A673 (cell line): Measurements from ENCODE around the gene DPY19L3. TPM values are rescaled to one million over a fixed set of nuclear protein-coding genes. Genes with fewer than 3 reads are reported as not detected.

Source experiments
- BruUV-seq: library from RNA; stranded (reverse); fragments of 400-500 nt; replicated peaks from 2 replicates; lab custom pipeline; 2021; lab: Mats Ljungman, UMichigan
- CTCF ChIA-PET: fragments of 300-600 bp; sonication (Branson Sonifier 250); formaldehyde crosslinking; loops from one replicate; lab custom pipeline; 2022; ENCODE audit warnings: antibody characterized with exemption; lab: Charles Lee
- POLR2A ChIA-PET: fragments of 300-600 bp; sonication (Branson Sonifier 250); formaldehyde crosslinking; loops from one replicate; lab custom pipeline; 2022; ENCODE audit warnings: antibody characterized with exemption; ENCODE audit not compliant: low non-redundant PET; lab: Charles Lee
- DNase-seq: peaks from one replicate; pipeline ENCODE4 v3.0.0-alpha.2; 2015; ENCODE audit warnings: low spot score
- H3K27ac ChIP-seq: fragments of 200-600 bp; sonication (generic); 2 replicates; pipeline ENCODE4 v1.5.1; 2016; ENCODE audit warnings: mixed run types, low read depth, mild to moderate bottlenecking, mixed read lengths, antibody characterized with exemption, low read length; ENCODE audit not compliant: poor library complexity, severe bottlenecking
- H3K27me3 ChIP-seq: fragments of 200-600 bp; sonication (generic); replicated peaks from 2 replicates; pipeline ENCODE4 v1.6.1; 2017; ENCODE audit warnings: mixed run types, low read depth, mild to moderate bottlenecking, mixed read lengths, antibody characterized with exemption, low read length; ENCODE audit not compliant: insufficient read depth, poor library complexity
- H3K36me3 ChIP-seq: fragments of 200-600 bp; sonication (generic); 2 replicates; pipeline ENCODE4 v1.6.1; 2016; ENCODE audit warnings: mixed run types, mild to moderate bottlenecking, mixed read lengths, antibody characterized with exemption, low read length; ENCODE audit not compliant: insufficient read depth, poor library complexity, severe bottlenecking
- H3K4me1 ChIP-seq: fragments of 200-600 bp; sonication (generic); 2 replicates; pipeline ENCODE4 v1.6.1; 2017; ENCODE audit warnings: mixed run types, mild to moderate bottlenecking, mixed read lengths, antibody characterized with exemption, low read length; ENCODE audit not compliant: insufficient read depth, poor library complexity, severe bottlenecking
- H3K4me3 ChIP-seq: fragments of 200-600 bp; sonication (generic); 2 replicates; pipeline ENCODE4 v1.5.1; 2016; ENCODE audit warnings: low read depth, mixed run types, mild to moderate bottlenecking, mixed read lengths, low read length; ENCODE audit not compliant: poor library complexity, severe bottlenecking
- H3K9me3 ChIP-seq: fragments of 200-600 bp; sonication (generic); 2 replicates; pipeline ENCODE4 v1.6.1; 2016; ENCODE audit warnings: mixed run types, low read depth, mild to moderate bottlenecking, mixed read lengths, antibody characterized with exemption, low read length; ENCODE audit not compliant: poor library complexity, severe bottlenecking
- CTCF ChIP-seq: fragments of 300-800, 200-600 bp; sonication (generic); conservative IDR thresholded peaks from 2 replicates; pipeline ENCODE4 v1.5.1; 2017; ENCODE audit warnings: low read depth, mild to moderate bottlenecking, antibody characterized with exemption, low read length, moderate library complexity, mixed read lengths
- EZH2 ChIP-seq: fragments of 200-600 bp; sonication (generic); IDR thresholded peaks from 2 replicates; pipeline ENCODE4 v1.6.1; 2017; ENCODE audit warnings: borderline replicate concordance, low read depth, mild to moderate bottlenecking, mixed read lengths, antibody characterized with exemption, low read length; ENCODE audit not compliant: poor library complexity, severe bottlenecking
- intact Hi-C: fragments of 100-400 bp; cut with micrococcal nuclease; formaldehyde crosslinking; loops from one replicate; pipeline ENCODE4 v1.10.0; 2022; ENCODE audit not compliant: unreplicated experiment
- total RNA-seq: library from RNA; stranded (reverse); gene quantifications from 2 replicates; pipeline ENCODE4 v1.2.3, GENCODE V29; 2021

Gene DPY19L3
- total RNA-seq, 1 experiment from 2014 or later = 70.5 TPM

- no peaks in the 10 kb centered on the region for H3K4me1 ChIP-seq
- ChIA-PET POLR2A (no interaction called here), CTCF (no interaction called here)
- no TSS peak for BruUV-seq
- intact Hi-C loops = no loop called here
- H3K4me3 ChIP-seq = no peak overlapping the region
- no peak for TF ChIP-seq EZH2
- TF ChIP-seq CTCF = no peak
- H3K9me3 ChIP-seq = no peaks in the 10 kb centered on the region
- no peak for DNase-seq
- H3K27ac ChIP-seq = no peak overlapping the region
- no peaks in the 10 kb centered on the region for H3K27me3 ChIP-seq
- peaks cover 42% of the 10 kb centered on the region for H3K36me3 ChIP-seq
Observed at GRCh38 chr19:32363175-32363574, 42.4 kb upstream of the DPY19L3 start.

- DNase-seq = no peak
- no peak for TF ChIP-seq EZH2
- TF ChIP-seq CTCF = no peak
- Histone ChIP-seq H3K9me3 (no peaks in the 10 kb centered on the region), H3K4me1 (no peaks in the 10 kb centered on the region), H3K27me3 (no peaks in the 10 kb centered on the region), H3K4me3 (no peak overlapping the region), H3K36me3 (peaks cover 38% of the 10 kb centered on the region), H3K27ac (no peak overlapping the region)
- BruUV-seq = no TSS peak
- intact Hi-C loops = no loop called here
- ChIA-PET CTCF (no interaction called here), POLR2A (no interaction called here)
Observed at GRCh38 chr19:32363632-32364031, 41.9 kb upstream of the DPY19L3 start.

- no peak overlapping the region for H3K4me3 ChIP-seq
- DNase-seq = no peak
- H3K9me3 ChIP-seq = no peaks in the 10 kb centered on the region
- H3K36me3 ChIP-seq = peaks cover 34% of the 10 kb centered on the region
- intact Hi-C loops = no loop called here
- ChIA-PET POLR2A (no interaction called here), CTCF (no interaction called here)
- TF ChIP-seq CTCF (no peak), EZH2 (no peak)
- no peaks in the 10 kb centered on the region for H3K4me1 ChIP-seq
- no TSS peak for BruUV-seq
- H3K27me3 ChIP-seq = no peaks in the 10 kb centered on the region
- no peak overlapping the region for H3K27ac ChIP-seq
Observed at GRCh38 chr19:32364040-32364439, 41.5 kb upstream of the DPY19L3 start.
